HUDEP-2 (cell line): ENCODE results near the gene STAG3.
"Not testable (repeated sequence)": the region's sequence is repeated elsewhere in the genome, so short reads cannot be mapped to it uniquely, and the experiment has no call there.

Experiments
- DNase-seq, 76 experiments: peaks; one replicate each; lab custom pipeline; 2025; ENCODE audit not compliant: unreplicated experiment in 76 of 76; lab: John Stamatoyannopoulos, UW

Gene STAG3

GRCh38 chr7:100234660-100235317 lies 57.1 kb downstream of the STAG3 start:
- DNase-seq = peak in 1 of 76 experiments; percentile 14

GRCh38 chr7:100239975-100240374 lies 62.3 kb downstream of the STAG3 start:
- DNase-seq = not testable (repeated sequence)

GRCh38 chr7:100243385-100243784 lies 65.7 kb downstream of the STAG3 start:
- DNase-seq = peak in 69 of 76 experiments; percentile 19 to 89 (median 63)

DNA sequence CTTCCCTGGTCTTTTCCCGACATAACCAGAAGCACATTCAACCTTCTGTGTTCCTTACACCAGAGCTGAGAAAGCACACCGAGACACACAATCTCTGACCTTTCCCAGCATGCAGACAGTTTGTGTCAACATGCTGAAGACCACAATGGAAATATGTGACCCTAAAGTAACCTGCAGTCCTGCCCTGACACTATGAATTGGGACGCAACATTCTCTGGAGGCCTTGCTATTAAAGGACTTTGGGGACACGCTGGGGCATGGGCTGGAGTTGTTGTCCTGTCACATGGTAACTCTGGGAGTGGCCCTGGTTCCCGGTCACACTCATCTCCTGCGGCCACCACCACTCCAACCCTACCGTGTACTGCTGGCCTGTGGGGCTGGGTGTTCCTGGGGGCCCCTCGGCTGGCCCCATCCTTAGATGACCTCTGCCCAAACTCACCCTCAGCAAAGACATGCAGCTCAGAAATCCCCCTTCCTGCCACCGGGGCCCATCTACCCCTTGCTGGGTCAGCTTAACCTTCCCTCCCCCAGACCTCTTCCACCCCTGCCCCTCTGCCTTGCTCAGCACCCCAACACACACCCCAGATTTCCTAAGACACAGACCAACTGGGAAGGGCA lies 67.4 kb downstream of the STAG3 start:
- DNase-seq = not testable (repeated sequence)

- DNase-seq = not testable (repeated sequence)
These were observed 68.6 kb downstream of the STAG3 start for GRCh38 chr7:100246121-100246864.

- DNase-seq = not testable (repeated sequence)
These were observed 69.1 kb downstream of the STAG3 start for GRCh38 chr7:100246865-100247137.

DNA sequence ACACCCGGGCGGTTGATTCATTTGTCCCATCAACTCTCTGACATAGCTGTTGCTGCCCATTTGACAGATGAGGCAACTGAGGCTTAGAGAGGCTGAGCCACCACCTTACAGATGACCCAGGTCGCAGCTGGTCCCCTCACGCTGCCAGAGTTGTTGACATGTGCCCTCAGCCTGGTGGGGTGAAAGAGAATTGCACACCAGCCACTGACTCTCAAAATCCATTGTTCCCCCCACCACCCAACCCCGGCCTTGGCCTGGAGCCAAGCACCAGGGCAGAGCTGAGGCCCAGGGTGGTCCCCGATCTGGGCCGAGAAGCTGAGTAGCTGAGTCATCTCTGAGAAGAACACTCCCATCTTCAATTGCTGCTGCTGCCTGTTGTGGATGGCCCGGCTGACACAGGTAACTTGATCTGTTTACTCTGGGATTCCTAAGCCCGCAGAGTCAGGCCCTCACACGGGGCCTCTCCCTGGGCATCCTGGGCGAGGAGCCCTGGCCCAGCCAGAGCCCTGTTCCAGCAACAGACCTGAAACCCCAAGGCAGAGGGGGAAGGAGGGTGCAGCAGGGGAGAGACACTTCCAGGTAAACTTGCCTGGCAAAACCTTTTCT lies 69.5 kb downstream of the STAG3 start:
- peak in 11 of 76 experiments; percentile 7 to 36 (median 13) for DNase-seq

GRCh38 chr7:100248483-100248882 lies 70.8 kb downstream of the STAG3 start:
- DNase-seq = no peak

DNA sequence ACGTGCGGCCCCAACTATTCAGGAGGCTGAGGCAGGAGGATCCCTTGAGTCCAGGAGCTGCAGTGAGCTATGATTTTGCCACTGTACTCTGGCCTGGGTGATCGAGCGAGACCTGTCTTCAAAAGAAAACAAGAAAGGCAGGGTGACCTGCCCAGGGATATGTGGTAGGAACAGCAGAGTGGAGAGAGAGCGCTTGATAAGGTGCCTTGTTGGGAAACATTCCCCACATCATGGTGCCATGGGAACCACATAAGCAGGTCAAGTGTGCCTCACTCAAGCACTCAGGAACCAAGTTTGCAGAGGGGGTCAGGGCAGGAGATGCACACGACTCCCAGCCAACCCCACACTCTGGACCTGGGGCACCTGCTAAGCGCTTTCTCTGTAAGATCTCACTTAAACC lies 79.3 kb downstream of the STAG3 start:
- no peak for DNase-seq

DNA sequence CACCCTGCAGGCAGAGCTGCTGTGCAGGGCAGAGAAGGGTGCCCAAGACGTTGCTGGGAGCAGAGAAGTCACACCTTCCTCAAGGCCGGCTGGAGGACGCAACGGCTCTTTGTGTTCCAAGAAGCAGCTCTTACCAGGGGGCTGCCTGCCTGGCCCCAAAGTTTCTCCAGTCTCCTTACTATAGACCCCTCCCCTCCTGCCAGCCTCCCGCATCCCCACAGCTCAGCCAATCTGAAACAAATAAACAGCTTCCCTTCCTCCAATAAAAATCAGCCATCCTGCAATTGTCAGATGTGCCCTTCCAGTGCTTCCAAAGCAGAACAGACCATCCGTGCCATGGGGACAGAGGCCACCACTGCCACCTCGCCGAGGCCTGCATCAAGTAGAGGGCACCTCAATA lies 82.3 kb downstream of the STAG3 start:
- DNase-seq = not testable (repeated sequence)

- not testable (repeated sequence) for DNase-seq
These were observed 85.2 kb downstream of the STAG3 start for GRCh38 chr7:100262896-100263295.
